SK-N-MC (cell line): ENCODE results near the gene CELA3A.

Experiments
- EZH2 ChIP-seq: fragments of 200-600 bp; sonication (generic); IDR thresholded peaks from one replicate; pipeline ENCODE4 v1.6.1; 2017; ENCODE audit warnings: antibody characterized with exemption
- POLR2AphosphoS5 ChIP-seq: IDR thresholded peaks from 2 replicates; pipeline ENCODE4 v1.6.1; 2012; ENCODE audit warnings: mild to moderate bottlenecking, low read depth, low read length, borderline replicate concordance

GRCh38 chr1:22056936-22057335 lies 55.5 kb downstream of the CELA3A start:
- TF ChIP-seq POLR2AphosphoS5 (no peak), EZH2 (no peak)
